Mononuclear cell (primary cell): ENCODE results near the gene CARS2. TPM values are rescaled to one million over a fixed set of nuclear protein-coding genes. Genes with fewer than 3 reads are reported as not detected.
"Not testable (repeated sequence)": the region's sequence is repeated elsewhere in the genome, so short reads cannot be mapped to it uniquely, and the experiment has no call there.

Experiments
- H3K27me3 ChIP-seq: 2 replicates; pipeline ENCODE4 v1.6.0; 2011; ENCODE audit warnings: low read length, control low read depth; ENCODE audit not compliant: insufficient read depth
- H3K4me1 ChIP-seq: 2 replicates; pipeline ENCODE4 v1.5.1; 2011; ENCODE audit warnings: mild to moderate bottlenecking, low read length, control low read depth; ENCODE audit not compliant: insufficient read depth
- H3K4me3 ChIP-seq: 2 replicates; pipeline ENCODE4 v1.5.1; 2011; ENCODE audit warnings: mild to moderate bottlenecking, low read length, moderate library complexity
- H3K9me3 ChIP-seq: 2 replicates; pipeline ENCODE4 v1.5.1; 2011; ENCODE audit warnings: low read depth, mild to moderate bottlenecking, control low read depth, low read length
- total RNA-seq: library from RNA; depleted of rRNA; stranded (reverse); fragments of >200 nt; gene quantifications from one replicate; pipeline ENCODE4 v1.2.3, GENCODE V29; 2012

The CARS2 gene
- total RNA-seq, 1 donor, result 44.4 TPM

GRCh38 chr13:110714797-110715394 is 9.0 kb upstream of the CARS2 start:
- H3K9me3 ChIP-seq, result no peaks in the 10 kb centered on the region
- H3K4me1 ChIP-seq, result peaks cover 30% of the 10 kb centered on the region

DNA sequence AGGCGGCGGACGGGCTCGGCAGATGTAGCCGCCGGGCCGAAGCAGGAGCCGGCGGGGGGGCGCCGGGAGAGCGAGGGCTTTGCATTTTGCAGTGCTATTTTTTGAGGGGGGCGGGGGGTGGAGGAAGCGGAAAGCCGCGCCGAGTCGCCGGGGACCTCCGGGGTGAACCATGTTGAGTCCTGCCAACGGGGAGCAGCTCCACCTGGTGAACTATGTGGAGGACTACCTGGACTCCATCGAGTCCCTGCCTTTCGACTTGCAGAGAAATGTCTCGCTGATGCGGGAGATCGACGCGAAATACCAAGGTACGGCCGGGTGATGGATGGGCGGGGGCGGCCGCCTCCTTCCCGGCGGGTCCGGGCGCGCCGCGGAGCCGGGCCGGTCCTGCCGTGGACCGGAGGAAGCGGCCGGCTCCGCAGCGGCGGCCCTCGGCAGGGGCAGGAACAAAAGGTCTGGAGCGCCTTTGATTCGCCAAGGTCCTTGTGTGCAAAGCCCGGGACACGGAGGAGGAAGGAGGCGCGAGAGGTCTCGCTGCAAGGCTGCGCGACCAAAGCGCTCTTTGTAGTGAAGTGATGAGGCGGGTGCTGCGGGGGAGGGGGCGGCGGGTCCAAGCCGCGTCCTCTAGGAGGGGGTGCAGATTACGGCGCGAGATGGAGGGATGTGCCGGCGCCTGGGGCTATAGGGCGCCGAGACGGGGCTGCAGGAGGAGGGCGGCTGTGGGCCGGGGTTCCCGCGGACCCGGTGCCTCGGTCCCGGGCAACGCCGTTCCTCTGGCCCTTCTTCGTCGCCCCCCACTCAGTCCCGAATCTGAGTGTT is 8.3 kb upstream of the CARS2 start:
- no peaks in the 10 kb centered on the region for H3K27me3 ChIP-seq
- peaks cover 31% of the 10 kb centered on the region for H3K4me1 ChIP-seq
- H3K9me3 ChIP-seq, result no peaks in the 10 kb centered on the region
- peak overlapping the region; percentile 98 for H3K4me3 ChIP-seq

More at GRCh38 chr13:110714797-110715394, 9.0 kb upstream of the CARS2 start:
- H3K4me3 ChIP-seq, result peak overlapping the region; percentile 98
- no peaks in the 10 kb centered on the region for H3K27me3 ChIP-seq

DNA sequence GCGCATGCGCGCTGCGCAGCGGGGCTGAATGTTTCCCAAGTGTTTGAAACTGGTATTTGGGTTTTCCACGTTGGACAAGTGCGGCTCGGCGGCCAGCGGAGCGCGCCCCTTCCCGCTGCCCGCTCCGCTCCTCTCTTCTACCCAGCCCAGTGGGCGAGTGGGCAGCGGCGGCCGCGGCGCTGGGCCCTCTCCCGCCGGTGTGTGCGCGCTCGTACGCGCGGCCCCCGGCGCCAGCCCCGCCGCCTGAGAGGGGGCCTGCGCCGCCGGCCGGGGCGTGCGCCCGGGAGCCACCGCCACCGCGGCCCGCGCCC is 7.7 kb upstream of the CARS2 start, which contains the start of gene ING1:
Gene ING1, plus strand, starts transcription at position 59 of the 311 bp plus-strand sequence. CDS start 450 bp downstream, outside the sequence.
- H3K27me3 ChIP-seq, result no peaks in the 10 kb centered on the region
- no peaks in the 10 kb centered on the region for H3K9me3 ChIP-seq
- peak within 1 kb of the TSS; percentile 98 for H3K4me3 ChIP-seq
- peaks cover 31% of the 10 kb centered on the region for H3K4me1 ChIP-seq

- Histone ChIP-seq H3K9me3 (no peaks in the 10 kb centered on the region), H3K4me1 (peaks cover 31% of the 10 kb centered on the region), H3K4me3 (peak overlapping the region; percentile 98), H3K27me3 (no peaks in the 10 kb centered on the region)
Observed at GRCh38 chr13:110712849-110713641, 7.1 kb upstream of the CARS2 start.

DNA sequence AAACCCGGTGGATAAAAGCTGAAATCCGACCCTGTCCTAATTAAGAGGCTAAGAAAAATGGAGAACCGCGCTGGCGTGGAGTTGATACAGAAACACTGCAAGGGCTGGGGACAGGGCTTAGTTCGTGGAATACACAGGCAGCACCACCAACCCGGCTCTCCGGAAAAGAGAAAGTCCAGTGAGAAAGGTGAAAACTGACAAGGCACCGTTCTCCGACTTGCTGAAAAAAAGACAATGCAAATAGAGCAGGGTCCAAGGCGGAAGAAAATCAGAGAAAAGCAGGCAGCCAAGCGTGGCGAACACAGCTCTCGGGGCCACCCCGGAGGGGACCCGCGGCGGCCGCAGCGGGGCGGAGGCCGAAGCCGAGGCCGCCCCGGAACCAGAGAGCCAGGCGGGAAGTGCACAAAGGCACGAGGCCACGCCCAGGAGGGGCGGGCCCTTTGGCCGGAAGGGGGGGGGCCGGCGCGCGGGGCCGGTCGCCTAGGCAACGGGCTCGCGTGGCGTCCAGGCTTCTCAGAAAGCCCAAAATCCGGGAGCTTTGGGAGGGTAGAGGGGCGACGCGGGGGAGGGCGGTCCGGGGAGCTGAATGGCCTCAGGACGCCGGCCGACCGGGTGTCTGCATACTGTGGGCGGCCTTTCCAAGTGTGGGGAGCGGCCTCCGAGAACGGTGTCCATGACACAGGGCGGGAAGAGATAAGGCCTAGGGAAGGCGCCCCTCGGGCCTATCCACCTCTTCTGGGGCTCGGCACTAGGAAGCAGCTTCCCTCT is 6.3 kb upstream of the CARS2 start:
- Histone ChIP-seq H3K4me1 (peaks cover 26% of the 10 kb centered on the region), H3K4me3 (peak overlapping the region; percentile 98), H3K9me3 (no peaks in the 10 kb centered on the region), H3K27me3 (no peaks in the 10 kb centered on the region)

GRCh38 chr13:110706570-110707372 is 855 bp upstream of the CARS2 start:
- H3K9me3 ChIP-seq, result no peaks in the 10 kb centered on the region
- H3K4me1 ChIP-seq, result peaks cover 54% of the 10 kb centered on the region
- peak overlapping the region; percentile 49 for H3K4me3 ChIP-seq
- H3K27me3 ChIP-seq, result no peaks in the 10 kb centered on the region

- Histone ChIP-seq H3K4me3 (peak overlapping the region; percentile 49), H3K9me3 (no peaks in the 10 kb centered on the region), H3K4me1 (peaks cover 45% of the 10 kb centered on the region), H3K27me3 (no peaks in the 10 kb centered on the region)
Observed at GRCh38 chr13:110705356-110705825, 525 bp downstream of the CARS2 start.

DNA sequence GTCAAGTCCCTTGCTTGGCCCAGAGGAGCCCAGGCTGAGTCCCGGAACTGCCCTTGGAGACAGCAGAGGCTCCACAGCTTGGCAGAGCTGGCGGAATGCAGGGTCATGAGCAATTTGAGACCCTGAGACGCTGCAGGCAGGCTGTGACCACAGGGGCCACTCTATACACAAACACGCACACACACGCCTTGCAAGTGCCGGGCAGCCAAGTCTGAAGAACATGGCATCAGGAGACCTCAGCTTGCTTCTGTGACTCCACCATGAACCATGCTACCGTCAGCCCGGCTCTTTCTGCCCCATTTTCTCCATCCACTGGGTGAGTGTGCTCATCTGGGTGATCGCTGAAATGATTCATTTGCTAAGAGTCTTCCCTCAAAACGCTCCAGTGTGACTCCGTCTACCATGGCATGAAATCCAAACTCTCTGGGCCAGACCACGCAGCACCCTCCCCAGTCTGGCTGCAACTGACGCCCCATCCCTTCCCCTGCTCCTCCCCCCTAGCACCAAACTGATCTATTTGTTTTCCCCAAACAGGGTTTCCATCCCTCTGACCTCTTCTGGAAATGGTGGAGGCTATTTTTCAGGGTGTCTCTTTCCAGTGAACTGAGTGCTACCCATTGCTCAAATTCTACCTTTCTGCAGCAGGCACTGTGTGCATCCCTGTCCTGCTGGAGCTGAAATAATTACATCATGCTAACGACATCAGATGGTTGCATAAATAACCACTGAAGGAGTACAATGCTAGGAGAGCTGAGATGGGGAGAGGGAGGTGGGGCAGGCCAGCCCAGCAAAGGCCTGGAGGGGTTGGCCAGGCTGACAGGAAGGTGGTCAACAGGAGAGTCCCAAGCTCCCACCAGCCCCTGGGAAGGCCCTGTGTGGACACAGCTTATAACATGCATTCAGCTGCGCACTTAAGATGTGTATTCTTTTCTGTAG is 3.1 kb downstream of the CARS2 start:
- no peaks in the 10 kb centered on the region for H3K9me3 ChIP-seq
- H3K4me3 ChIP-seq, result no peak overlapping the region
- no peaks in the 10 kb centered on the region for H3K27me3 ChIP-seq
- peaks cover 67% of the 10 kb centered on the region for H3K4me1 ChIP-seq

- H3K4me3 ChIP-seq, result no peak overlapping the region
Observed at GRCh38 chr13:110702089-110702488, 3.8 kb downstream of the CARS2 start.

GRCh38 chr13:110701061-110701460 is 4.9 kb downstream of the CARS2 start:
- H3K27me3 ChIP-seq, H3K9me3 ChIP-seq, H3K4me3 ChIP-seq: not testable (repeated sequence)
- peaks cover 71% of the 10 kb centered on the region for H3K4me1 ChIP-seq

More at GRCh38 chr13:110702089-110702488, 3.8 kb downstream of the CARS2 start:
- no peaks in the 10 kb centered on the region for H3K9me3 ChIP-seq
- H3K4me1 ChIP-seq, result peaks cover 75% of the 10 kb centered on the region
- H3K27me3 ChIP-seq, result no peaks in the 10 kb centered on the region

- H3K4me3 ChIP-seq, result no peak overlapping the region
- H3K4me1 ChIP-seq, result peaks cover 71% of the 10 kb centered on the region
- H3K27me3 ChIP-seq, result no peaks in the 10 kb centered on the region
- no peaks in the 10 kb centered on the region for H3K9me3 ChIP-seq
Observed at GRCh38 chr13:110700641-110701040, 5.3 kb downstream of the CARS2 start.

GRCh38 chr13:110700186-110700585 is 5.7 kb downstream of the CARS2 start:
- no peaks in the 10 kb centered on the region for H3K9me3 ChIP-seq

More at GRCh38 chr13:110700186-110700585, 5.7 kb downstream of the CARS2 start:
- peaks cover 67% of the 10 kb centered on the region for H3K4me1 ChIP-seq
- H3K4me3 ChIP-seq, result no peak overlapping the region
- no peaks in the 10 kb centered on the region for H3K27me3 ChIP-seq
